Measurements from ENCODE around the gene ADAMTS12.

- TF ChIP-seq CTCF (IDR thresholded peaks at IDR 0.05; ENCODE audit: poor library complexity, severe bottlenecking), result no peak
- TF ChIP-seq REST (IDR thresholded peaks at IDR 0.05; ENCODE audit: borderline replicate concordance), result no peak
- no peak for TF ChIP-seq EP300 (conservative IDR thresholded peaks at IDR 0.05; ENCODE audit: poor library complexity, severe bottlenecking)
- no peak for TF ChIP-seq EZH2 (IDR thresholded peaks at IDR 0.05; ENCODE audit: borderline replicate concordance, insufficient read depth, low read length, poor library complexity, severe bottlenecking)
These were observed 360.8 kb downstream of the ADAMTS12 start for GRCh38 chr5:33531037-33531298.

Measured in neural cell (in vitro differentiated cells).